RCC 7860 (cell line): ENCODE data around the gene DYNLT5.

Experiments
- DNase-seq: peaks from one replicate; pipeline ENCODE4 v3.0.0-alpha.2; 2015; ENCODE audit warnings: low spot score
- FAIRE-seq: peaks from 2 replicates; lab custom pipeline; 2012; peaks lifted over from hg19 to GRCh38; lab: Jason Lieb, UNC

The DYNLT5 gene

DNA sequence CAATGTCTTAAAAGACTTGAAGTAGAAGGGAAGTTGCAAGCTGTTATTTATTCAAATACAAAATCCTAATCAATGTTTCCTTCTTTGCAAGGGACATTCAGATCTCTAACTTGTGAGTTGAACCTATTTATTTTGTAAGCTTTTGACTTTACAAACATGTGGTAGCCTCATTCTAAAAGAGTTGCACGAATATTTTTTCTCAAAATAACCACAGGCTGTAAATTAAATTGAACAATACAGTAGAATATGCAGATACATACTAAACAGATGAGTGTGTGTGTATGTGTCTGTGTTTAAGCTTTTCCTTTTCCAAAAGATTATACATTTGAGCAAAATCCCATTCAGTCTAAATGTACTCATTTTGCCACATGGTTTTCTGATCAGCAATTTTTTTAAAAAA lies 4.8 kb upstream of the DYNLT5 start:
- FAIRE-seq = no peak
- DNase-seq = no peak

DNA sequence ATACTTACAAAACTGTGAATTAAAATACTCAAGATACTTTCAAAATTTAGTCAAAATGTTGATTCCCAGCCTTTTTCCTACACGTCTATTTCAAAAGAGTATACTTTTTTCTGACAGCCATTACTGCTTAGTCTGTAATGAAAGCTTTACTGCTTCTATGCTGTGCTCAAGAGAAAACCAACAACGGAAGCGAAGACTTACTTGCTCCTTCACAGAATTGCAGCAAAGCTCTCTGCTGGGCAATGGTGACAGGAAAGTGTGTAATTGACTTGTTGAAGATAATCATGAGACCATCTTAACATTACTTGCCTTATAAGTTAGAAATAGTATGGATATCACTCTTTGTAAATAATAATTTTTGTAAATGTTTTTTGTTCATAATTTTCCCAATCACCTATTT lies 1.7 kb upstream of the DYNLT5 start:
- DNase-seq = no peak
- FAIRE-seq = no peak

DNA sequence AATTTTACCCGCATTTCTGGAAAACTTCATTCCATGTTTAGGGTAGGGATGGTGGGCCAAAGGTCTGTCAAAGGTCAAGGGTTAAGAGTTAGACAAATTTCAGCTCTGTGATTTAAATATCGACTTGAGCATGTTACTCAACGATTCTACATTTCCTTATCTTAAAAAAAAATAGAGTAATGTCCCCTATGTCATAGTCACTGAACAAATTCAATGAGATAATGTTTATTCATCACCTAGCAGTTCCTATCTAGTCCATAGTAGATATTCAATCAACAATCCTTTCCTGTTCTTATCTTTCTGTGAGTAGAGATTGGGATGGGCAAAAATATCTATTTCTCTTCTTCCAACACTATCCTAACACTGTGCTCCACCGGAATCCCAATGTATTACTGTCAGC lies 1.1 kb upstream of the DYNLT5 start:
- FAIRE-seq (no peak), DNase-seq (no peak)

- FAIRE-seq = no peak
- DNase-seq = no peak
Observed at GRCh38 chr1:66752671-66753371, 562 bp downstream of the DYNLT5 start.

GRCh38 chr1:66757722-66758240 lies 5.5 kb downstream of the DYNLT5 start:
- DNase-seq (no peak), FAIRE-seq (no peak)

GRCh38 chr1:66758241-66758755 lies 6.0 kb downstream of the DYNLT5 start:
- FAIRE-seq = no peak
- DNase-seq = no peak

DNA sequence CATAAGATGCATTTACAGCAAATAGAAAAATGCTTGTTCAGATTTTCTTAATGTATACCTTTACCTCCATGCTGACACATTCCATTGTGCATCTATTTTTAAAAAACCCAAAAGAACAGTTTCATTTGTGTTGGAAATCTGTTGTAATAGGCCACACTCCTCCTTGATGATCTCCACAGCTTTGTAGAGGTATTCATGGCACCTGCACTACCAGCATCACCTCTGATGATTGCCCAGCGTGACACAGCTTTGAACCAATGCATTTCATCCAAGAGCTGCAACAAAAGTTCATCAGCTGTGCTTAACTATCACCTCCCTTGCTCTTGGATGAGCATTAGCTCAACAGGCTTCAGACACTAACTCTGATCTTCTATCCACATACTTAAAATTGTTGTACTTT lies 8.2 kb downstream of the DYNLT5 start:
- FAIRE-seq (no peak), DNase-seq (no peak)

- DNase-seq = no peak
- no peak for FAIRE-seq
Observed at GRCh38 chr1:66761221-66761620, 9.0 kb downstream of the DYNLT5 start.

DNA sequence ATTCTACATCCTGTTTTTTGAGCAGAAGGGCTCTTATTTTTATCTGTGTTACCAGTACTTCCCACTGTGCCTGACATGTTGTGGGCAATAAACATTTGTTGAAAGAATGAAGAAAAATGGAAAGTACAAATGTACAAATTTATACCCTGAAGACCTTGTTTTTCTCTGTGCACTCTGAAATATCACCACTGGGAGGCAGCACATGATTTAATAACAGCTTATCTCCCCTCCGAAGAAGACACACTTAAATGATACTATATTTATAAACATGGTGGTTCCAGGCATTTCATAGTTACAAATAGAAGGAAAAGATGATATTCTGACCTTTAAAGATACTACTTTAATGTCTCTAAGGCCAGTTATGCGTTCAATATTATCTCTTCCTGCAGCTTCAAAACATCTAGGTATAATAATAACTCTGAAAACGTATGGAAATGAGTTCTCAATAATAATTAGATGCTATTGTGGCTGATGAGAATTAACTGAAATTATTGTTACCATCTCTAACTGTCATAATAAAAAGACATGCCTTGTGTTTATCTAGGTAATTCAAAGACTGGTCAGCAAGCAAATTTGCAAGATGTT lies 12.8 kb downstream of the DYNLT5 start:
- FAIRE-seq (peak; percentile 73), DNase-seq (peak; percentile 37)

- FAIRE-seq = no peak
Observed at GRCh38 chr1:66767626-66768025, 15.4 kb downstream of the DYNLT5 start.

GRCh38 chr1:66768965-66769364 lies 16.7 kb downstream of the DYNLT5 start:
- DNase-seq = no peak
- no peak for FAIRE-seq

More at GRCh38 chr1:66767626-66768025, 15.4 kb downstream of the DYNLT5 start:
- no peak for DNase-seq

- DNase-seq (no peak), FAIRE-seq (no peak)
Observed at GRCh38 chr1:66769512-66770229, 17.4 kb downstream of the DYNLT5 start.

DNA sequence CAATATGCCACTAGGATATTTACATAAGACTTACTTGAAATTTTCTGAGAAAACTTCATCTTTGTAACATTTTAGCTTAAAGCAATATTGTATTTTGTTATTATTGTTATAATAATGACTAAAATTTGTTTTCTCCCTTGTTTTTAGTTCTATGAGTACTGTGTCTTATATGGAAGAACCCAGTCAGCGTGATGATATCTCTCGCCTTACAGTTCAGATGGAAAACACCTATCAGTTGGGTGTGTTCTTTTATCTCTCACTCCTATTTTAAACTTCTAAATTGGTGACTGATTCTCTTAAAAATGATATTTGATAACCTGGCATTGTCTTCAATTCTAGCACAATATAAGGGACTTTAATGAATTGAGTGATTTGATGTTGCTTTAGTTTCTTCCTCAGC lies 18.0 kb downstream of the DYNLT5 start:
- DNase-seq (no peak), FAIRE-seq (no peak)

GRCh38 chr1:66770694-66771093 lies 18.4 kb downstream of the DYNLT5 start:
- DNase-seq (no peak), FAIRE-seq (no peak)

GRCh38 chr1:66773227-66773626 lies 21.0 kb downstream of the DYNLT5 start:
- FAIRE-seq = no peak
- DNase-seq = no peak

- DNase-seq (no peak), FAIRE-seq (no peak)
Observed at GRCh38 chr1:66774438-66774837, 22.2 kb downstream of the DYNLT5 start.

- FAIRE-seq = no peak
- no peak for DNase-seq
Observed at GRCh38 chr1:66775646-66776045, 23.4 kb downstream of the DYNLT5 start.

- DNase-seq (no peak), FAIRE-seq (no peak)
Observed at GRCh38 chr1:66777831-66778230, 25.6 kb downstream of the DYNLT5 start.

- DNase-seq = no peak
- FAIRE-seq = no peak
Observed at GRCh38 chr1:66778266-66778665, 26.0 kb downstream of the DYNLT5 start.

- DNase-seq (no peak), FAIRE-seq (no peak)
Observed at GRCh38 chr1:66778969-66779368, 26.7 kb downstream of the DYNLT5 start.

DNA sequence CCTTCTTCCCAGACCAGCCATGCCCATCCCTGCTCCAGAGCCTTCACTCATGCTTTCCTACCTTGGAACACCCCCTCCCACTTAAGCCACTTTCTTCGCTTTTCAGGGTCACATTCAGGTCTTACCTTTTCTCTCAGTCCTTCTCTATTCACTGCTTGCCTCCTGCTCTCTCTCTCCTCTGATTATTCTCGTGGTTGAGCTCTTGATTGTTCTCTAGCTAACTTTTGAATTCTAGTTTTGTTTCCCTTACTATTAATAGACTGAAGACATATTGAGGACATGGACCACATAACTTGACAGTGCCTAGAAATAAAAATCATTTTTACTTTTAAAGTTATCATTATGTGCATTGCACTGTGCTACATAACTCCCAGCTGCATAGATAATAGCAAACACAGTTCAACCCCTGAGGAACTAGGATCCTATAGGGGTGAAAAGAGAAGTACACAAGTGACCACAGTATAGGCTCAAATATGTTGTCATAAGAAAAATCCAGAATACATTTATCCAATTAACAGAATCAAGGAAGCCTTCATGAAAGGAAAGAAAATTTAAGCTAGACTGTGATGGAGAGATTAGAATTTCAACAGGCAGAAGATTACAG lies 27.3 kb downstream of the DYNLT5 start:
- DNase-seq (no peak), FAIRE-seq (no peak)
